GM19455 (cell line): ENCODE measurements around the gene GOLGA1.
"Not testable (repeated sequence)": the region's sequence is repeated elsewhere in the genome, so short reads cannot be mapped to it uniquely, and the experiment has no call there.

Experiments
- ATAC-seq: cut with Tn5 transposase; IDR thresholded peaks from one replicate; pipeline ENCODE4 v1.9.1; 2021; ENCODE audit not compliant: unreplicated experiment

Gene GOLGA1

DNA sequence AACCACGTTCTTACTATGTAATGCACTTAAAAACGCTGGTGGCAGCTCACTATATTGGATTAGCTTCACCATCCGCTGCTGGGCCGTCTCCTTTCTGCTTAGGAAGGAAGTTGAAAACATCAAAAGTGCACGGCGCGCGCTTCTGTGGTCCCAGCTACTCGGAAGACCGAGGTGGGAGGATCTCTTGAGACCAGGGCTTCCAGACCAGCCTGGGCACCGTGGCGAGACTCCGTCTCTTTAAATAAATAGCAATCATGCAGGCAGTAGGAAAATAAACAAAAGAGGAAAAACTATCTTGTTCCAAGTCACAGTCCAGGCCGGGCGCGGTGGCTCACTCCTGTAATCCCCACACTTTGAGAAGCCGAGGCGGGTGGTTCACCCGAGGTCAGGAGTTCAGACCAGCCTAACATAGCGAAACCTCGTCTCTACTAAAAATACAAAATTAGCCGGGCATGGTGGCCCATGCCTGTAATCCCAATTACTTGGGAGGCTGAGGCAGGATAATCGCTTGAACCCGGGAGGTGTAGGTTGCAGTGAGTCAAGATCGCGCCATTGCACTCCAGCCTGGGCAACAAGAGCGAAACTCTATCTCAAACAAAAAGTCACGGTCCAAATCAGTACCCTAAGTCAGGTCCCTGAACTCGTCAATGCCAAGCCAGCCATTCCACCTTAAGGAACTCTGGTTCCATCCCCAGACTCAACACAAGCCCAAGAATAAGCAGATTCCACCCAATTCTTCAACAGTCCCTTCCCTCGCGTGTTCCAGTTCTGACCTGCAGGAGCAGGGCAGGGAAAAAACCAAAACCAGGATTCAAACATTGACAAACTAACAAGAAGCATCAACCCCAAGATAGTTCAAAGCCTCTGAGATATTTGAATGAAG lies 1.0 kb upstream of the GOLGA1 start:
- peak; percentile 22 for ATAC-seq

DNA sequence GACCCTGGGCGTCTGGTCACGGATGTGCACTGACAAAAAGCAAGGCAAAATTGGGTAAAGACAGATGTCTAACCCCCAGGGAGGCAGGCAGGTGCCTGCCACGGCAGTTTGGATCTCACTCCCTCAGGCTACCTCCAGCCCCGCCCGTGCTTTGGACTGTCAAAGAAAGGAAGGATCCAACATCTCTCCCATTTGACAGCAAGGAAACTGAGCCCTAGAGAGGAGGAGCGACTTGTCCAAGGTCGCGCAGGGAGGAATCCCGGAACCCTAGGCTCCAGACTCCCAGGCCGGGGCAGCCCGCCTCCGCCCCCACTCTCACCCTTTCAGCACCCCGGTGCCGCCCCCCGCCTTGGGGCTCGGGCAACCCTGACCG lies 376 bp downstream of the GOLGA1 start:
- ATAC-seq = peak; percentile 42

DNA sequence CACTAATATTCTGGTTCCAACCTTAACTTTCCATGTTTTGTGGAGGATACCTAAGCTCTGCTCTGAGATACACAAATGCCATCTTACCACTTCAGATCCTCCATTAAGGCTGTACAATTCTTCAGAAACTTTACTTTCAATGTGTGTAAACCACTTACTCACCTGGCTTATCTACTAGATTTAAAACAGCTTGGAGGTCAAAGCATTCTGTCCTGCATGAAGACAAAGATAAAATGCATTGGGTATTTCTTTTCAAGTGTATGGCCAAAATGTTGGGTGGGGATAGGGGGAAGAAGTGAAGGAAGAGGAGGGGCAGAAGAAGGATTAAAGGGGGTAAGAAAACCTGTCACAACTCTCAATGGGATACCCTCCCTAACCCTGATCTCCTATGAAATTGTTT lies 939 bp downstream of the GOLGA1 start:
- no peak for ATAC-seq

- ATAC-seq = no peak
Observed at GRCh38 chr9:124934290-124934689, 6.6 kb downstream of the GOLGA1 start.

DNA sequence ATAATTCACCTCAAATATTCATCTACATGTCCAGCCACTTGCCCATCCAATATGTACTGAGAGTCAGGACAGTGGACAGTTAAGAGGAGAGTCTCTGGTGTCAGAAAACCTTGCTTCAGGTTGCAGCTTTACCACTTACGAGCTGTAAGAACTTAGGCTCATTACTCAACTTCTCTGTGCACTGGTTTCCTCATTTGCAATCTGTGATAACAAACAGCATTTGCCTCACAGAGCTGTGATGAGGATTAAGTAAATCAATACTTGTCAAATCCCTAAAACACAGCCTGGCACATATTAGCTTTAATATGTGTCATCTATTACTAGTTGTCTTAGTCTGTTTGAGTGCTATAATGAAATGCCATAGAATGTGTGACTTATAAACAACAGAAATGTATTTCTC lies 8.6 kb downstream of the GOLGA1 start:
- no peak for ATAC-seq

DNA sequence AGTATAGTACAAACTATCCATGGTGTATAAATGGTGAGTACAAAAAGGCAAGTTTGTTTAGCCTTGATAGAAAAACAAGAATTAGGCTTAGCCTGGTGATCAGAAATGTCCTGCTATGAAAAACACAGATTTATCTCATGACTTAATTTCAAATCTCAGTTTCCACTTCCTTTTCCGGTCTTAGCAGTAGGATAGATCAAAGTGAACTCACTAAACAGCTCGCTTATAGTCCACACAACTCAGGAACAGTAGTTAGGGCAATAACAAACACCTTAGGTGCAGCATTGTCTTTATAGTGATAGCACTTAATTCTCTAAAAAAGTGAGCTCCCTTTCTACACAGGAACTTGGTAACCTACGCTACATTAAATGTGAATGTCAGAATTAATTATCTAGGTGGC lies 11.4 kb downstream of the GOLGA1 start:
- no peak for ATAC-seq

DNA sequence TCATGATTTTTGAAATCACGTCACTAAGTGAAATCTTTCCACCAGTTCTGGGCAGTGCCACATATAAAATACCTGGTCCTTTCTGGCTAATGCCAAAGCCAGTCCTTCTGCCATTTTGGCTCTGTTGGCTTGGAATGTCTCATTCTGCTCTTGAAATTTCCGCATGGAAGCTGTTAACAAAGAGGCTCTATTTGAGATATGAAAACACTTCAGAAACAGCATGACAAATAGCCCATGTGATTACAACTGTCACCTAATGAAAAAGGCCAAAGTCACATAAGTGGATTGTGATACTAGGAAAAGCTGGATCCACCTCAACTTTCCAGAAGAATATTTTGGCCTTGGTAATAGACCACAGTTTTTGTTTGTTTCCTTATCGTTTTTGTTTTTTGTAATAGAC lies 12.8 kb downstream of the GOLGA1 start:
- no peak for ATAC-seq

GRCh38 chr9:124920394-124920793 lies 20.5 kb downstream of the GOLGA1 start:
- not testable (repeated sequence) for ATAC-seq

DNA sequence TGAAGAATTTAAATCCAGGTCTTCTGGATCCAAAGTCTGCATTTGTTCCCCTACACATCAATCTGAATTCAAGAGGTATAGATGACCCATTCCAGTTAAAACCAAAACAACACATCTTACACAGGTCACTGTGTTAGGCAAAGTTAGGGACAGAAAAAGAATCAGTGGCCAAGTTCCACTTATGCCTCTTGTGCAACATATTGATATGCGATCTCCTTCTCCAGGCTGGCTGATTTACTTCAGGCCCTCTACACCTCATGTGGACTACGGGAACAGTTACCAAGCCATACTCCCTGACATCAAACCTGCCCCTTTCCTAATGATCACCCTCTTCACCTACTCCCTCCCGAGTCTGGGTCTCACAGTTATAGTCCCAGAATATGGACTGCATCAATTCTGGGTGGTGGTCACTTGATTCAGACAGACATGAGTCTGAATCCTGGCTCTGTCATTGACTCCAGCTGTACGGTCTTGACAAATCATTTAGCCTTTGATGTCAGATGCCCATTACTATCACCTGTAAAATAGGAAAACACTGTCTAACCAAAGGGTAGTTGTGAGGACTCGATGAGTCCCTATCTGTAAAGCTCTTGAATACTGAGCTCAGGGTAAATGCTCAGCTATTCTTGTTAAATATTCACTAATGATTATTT lies 26.0 kb downstream of the GOLGA1 start:
- ATAC-seq = no peak

GRCh38 chr9:124913378-124913777 lies 27.5 kb downstream of the GOLGA1 start:
- ATAC-seq = no peak

GRCh38 chr9:124911766-124912165 lies 29.1 kb downstream of the GOLGA1 start:
- ATAC-seq = no peak

GRCh38 chr9:124908098-124908497 lies 32.8 kb downstream of the GOLGA1 start:
- ATAC-seq = no peak

- no peak for ATAC-seq
Observed at GRCh38 chr9:124906966-124907365, 33.9 kb downstream of the GOLGA1 start.

- ATAC-seq = no peak
Observed at GRCh38 chr9:124899845-124900244, 41.0 kb downstream of the GOLGA1 start.

DNA sequence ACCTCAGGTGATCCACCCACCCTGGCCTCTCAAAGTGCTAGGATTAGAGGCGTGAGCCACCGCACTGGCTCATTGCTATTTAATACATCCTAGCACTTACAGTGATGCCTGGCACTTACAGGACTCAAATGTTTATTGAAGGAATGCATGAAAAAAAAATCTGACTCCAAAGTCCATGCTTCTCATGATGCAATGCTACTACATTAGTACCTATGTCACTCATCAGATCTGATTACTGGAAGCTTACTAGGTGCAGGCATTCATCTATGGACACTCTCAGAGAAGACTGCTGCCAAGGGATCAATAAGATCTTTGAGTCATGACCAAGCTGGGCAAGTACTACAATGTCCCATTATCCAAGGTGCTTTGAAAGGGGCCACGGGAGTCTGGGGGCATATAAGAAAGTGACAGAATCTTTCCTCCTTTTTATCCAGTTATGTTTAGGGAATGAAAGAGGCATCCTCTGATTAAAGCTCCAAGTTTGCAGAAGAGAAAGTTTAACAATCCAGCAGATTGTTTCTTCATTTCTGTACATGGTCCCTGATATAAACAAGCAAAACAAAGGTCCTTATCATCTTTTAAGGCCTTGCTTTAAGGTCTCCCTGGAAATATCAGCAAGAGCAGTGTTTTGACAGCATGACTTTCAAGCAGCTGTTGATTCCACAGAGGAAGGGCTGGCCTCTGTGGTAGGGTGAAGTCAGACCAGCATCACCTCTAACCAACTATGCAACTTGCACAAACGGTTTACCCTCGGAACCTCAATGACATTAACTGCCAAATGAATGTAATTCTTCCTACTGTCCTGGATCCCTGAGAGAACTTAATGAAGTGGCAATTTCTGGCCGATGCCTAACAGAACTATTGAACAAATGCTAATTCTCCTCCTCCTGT lies 43.1 kb downstream of the GOLGA1 start:
- no peak for ATAC-seq

- ATAC-seq = no peak
Observed at GRCh38 chr9:124894741-124895170, 46.1 kb downstream of the GOLGA1 start.

- ATAC-seq = no peak
Observed at GRCh38 chr9:124894035-124894740, 46.7 kb downstream of the GOLGA1 start.

DNA sequence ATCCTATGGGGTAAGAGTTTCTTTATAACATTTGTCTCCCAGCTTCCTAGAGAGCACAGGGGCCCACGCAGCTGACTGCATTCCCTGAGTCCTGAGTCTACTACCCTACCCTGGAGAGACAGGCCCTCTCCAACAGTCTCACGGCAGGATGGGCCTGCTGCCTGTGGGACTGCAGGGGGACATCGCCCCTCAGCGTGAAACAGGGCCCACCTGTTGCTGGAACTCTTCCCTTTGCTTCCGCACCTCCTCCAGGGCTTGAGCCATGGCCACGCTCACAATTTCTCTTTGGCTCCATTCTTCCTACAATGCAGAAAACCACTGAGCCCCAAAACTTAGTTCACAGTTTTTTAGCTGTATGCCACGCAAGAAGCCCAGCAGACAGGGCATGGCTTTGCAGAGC lies 50.7 kb downstream of the GOLGA1 start:
- ATAC-seq = no peak

DNA sequence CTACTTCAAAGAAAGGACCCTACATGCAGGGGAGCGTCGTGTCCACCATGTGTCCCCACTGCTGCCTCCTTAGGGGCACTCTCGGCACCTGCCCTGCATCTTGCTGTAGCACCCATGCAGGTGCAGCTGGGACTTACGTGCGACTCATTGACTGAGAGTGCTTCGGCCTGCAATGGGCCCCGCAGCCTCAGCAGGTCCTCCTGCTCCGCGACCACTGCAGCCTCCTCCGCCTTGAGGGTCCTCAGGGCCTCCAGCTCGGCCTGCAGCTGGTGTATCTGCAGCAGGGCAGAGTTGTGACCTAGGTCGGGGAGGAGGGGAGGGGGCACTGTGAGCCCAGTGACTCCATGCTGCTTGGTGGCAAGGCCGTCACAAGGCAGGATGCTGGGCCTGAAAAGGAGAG lies 51.9 kb downstream of the GOLGA1 start:
- no peak for ATAC-seq

DNA sequence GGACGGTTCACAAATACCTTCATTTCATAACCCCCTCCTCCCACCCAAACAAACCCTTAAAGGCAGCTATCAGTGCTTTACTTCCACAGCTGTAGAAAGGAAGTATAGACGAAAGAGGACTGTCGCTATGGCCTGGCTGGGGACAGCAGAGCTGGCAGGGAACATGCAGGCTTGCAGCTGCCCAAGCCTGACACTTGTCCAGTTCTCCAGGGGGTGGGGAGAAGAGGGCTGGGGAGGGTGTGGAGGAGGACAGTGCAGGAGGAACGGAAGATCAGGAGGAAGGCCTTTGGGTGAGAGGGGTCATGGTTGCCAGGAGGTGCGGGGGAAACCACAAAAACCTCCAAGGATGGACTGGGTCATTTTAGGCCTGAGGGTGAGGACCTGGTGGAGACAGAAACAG lies 53.1 kb downstream of the GOLGA1 start:
- ATAC-seq = no peak
